Loucy (cell line): ENCODE data around the gene GPAM.

Experiments
- EZH2phosphoT487 ChIP-seq: fragments of 200-600 bp; IDR thresholded peaks from 2 replicates; pipeline ENCODE4 v1.6.1; 2018; ENCODE audit warnings: antibody characterized with exemption, mild to moderate bottlenecking, moderate library complexity, borderline replicate concordance
- TF ChIP-seq, protein P1 (sequence below): fragments of 200-600 bp; sonication (generic); conservative IDR thresholded peaks from 2 replicates; pipeline ENCODE4 v1.5.1; 2014; ENCODE audit warnings: mild to moderate bottlenecking, antibody characterized with exemption, low read length

DNA sequence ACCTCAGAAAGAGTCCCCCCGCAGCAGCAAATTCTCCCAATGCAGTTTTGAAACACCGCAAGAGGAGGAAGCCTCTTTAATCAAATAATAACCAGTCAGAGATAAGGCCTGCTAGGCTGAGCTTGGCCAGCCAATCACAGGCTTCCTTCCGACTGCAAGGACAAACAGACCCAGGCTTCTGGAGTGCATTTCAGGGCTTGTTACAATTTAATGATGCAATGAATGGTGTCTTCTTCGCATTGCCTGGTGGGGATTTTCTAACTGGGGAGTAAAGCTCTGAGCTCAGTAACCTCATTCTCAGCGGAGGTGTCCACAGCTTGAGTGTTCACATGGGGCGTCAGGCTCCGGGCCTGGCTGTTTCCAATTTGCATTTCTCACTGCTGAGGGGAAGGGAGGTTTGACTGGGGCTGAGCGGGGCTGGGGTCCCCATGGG is 31.8 kb upstream of the GPAM start:
- TF ChIP-seq, protein P1, sequence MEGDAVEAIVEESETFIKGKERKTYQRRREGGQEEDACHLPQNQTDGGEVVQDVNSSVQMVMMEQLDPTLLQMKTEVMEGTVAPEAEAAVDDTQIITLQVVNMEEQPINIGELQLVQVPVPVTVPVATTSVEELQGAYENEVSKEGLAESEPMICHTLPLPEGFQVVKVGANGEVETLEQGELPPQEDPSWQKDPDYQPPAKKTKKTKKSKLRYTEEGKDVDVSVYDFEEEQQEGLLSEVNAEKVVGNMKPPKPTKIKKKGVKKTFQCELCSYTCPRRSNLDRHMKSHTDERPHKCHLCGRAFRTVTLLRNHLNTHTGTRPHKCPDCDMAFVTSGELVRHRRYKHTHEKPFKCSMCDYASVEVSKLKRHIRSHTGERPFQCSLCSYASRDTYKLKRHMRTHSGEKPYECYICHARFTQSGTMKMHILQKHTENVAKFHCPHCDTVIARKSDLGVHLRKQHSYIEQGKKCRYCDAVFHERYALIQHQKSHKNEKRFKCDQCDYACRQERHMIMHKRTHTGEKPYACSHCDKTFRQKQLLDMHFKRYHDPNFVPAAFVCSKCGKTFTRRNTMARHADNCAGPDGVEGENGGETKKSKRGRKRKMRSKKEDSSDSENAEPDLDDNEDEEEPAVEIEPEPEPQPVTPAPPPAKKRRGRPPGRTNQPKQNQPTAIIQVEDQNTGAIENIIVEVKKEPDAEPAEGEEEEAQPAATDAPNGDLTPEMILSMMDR = no peak
- no peak for TF ChIP-seq EZH2phosphoT487
